ENCODE data around the gene ZNF415. TPM values are rescaled to one million over a fixed set of nuclear protein-coding genes. Genes with fewer than 3 reads are reported as not detected.
A peak's percentile ranks its signal among the peaks of the same experiment; 100 is the strongest.
"Not testable (repeated sequence)": the region's sequence is repeated elsewhere in the genome, so short reads cannot be mapped to it uniquely, and the experiment has no call there.

The ZNF415 gene
- total and polyA plus RNA-seq, 4 experiments from 2014 or later: 1.0 to 1.8 (median 1.4) TPM

GRCh38 chr19:53096579-53096978 is 36.1 kb downstream of the ZNF415 start:
- H3K4me3 ChIP-seq (ENCODE audit: low read length in 2 of 2); POLR2A ChIA-PET (ENCODE audit: partially characterized antibody); H3K27ac Mint-ChIP-seq; H3K4me3 Mint-ChIP-seq; H3K27me3 ChIP-seq (ENCODE audit: insufficient read depth, low read length); CTCF ChIA-PET (ENCODE audit: partially characterized antibody); DNase-seq; H3K9me3 ChIP-seq (ENCODE audit: control insufficient read depth in 1 of 2, low read length in 2 of 2); intact Hi-C loops (cut with micrococcal nuclease); H3K27me3 Mint-ChIP-seq; H3K27ac ChIP-seq (ENCODE audit: low read depth, low read length): not testable (repeated sequence)
- Mint-ChIP-seq H3K4me1 (peaks cover 14 to 46% (median 27%) of the 10 kb centered on the region in 4 donors), H3K9me3 (peaks cover 0 to 22% (median 7%) of the 10 kb centered on the region in 8 donors), H3K36me3 (peaks cover 58 to 60% of the 10 kb centered on the region in 2 donors)
- H3K4me1 ChIP-seq (ENCODE audit: insufficient read depth, low read length): peaks cover 16% of the 10 kb centered on the region
- peaks cover 20% of the 10 kb centered on the region for H3K36me3 ChIP-seq (ENCODE audit: insufficient read depth, low read length)

- no peak overlapping the region for H3K27ac ChIP-seq (ENCODE audit: low read depth, low read length)
- Mint-ChIP-seq H3K4me1 (peaks cover 12 to 38% (median 27%) of the 10 kb centered on the region in 4 donors), H3K27ac (peak overlapping the region in 1 of 7 donors; percentile 82)
Measured at GRCh38 chr19:53094754-53095575, 37.7 kb downstream of the ZNF415 start.

GRCh38 chr19:53092723-53093122 is 40.0 kb downstream of the ZNF415 start:
- H3K27me3 ChIP-seq (ENCODE audit: insufficient read depth, low read length): no peaks in the 10 kb centered on the region
- peaks cover 69 to 76% of the 10 kb centered on the region in 2 donors for H3K36me3 Mint-ChIP-seq
- peaks cover 5 to 20% (median 13%) of the 10 kb centered on the region in 4 donors for H3K4me1 Mint-ChIP-seq
- no peak overlapping the region for H3K4me3 ChIP-seq (ENCODE audit: low read length in 2 of 2)
- POLR2A ChIA-PET (ENCODE audit: partially characterized antibody): no interaction called here
- intact Hi-C loops (cut with micrococcal nuclease): no loop called here
- H3K27ac Mint-ChIP-seq: no peak overlapping the region
- DNase-seq: no peak
- peaks cover 4% of the 10 kb centered on the region for H3K4me1 ChIP-seq (ENCODE audit: insufficient read depth, low read length)
- H3K9me3 ChIP-seq (ENCODE audit: control insufficient read depth in 1 of 2, low read length in 2 of 2): no peaks in the 10 kb centered on the region
- H3K9me3 Mint-ChIP-seq: peaks cover 0 to 14% (median 3%) of the 10 kb centered on the region in 8 donors
- H3K4me3 Mint-ChIP-seq: no peak overlapping the region
- no peaks in the 10 kb centered on the region for H3K27me3 Mint-ChIP-seq
- peaks cover 40% of the 10 kb centered on the region for H3K36me3 ChIP-seq (ENCODE audit: insufficient read depth, low read length)
- CTCF ChIA-PET (ENCODE audit: partially characterized antibody): no interaction called here
- no peak overlapping the region for H3K27ac ChIP-seq (ENCODE audit: low read depth, low read length)

More at GRCh38 chr19:53094754-53095575, 37.7 kb downstream of the ZNF415 start:
- ChIA-PET CTCF (ENCODE audit: partially characterized antibody) (no interaction called here), POLR2A (ENCODE audit: partially characterized antibody) (interaction anchor here (0.5 to 0.6 kb wide), 2 partner anchors 406 to 906 kb away, joined by 3 to 5 read pairs; no protein-coding TSS in a partner anchor)
- no peak for DNase-seq
- Mint-ChIP-seq H3K9me3 (peaks cover 0 to 22% (median 7%) of the 10 kb centered on the region in 8 donors), H3K27me3 (no peaks in the 10 kb centered on the region), H3K36me3 (peaks cover 68 to 73% of the 10 kb centered on the region in 2 donors), H3K4me3 (no peak overlapping the region)
- peaks cover 12% of the 10 kb centered on the region for H3K4me1 ChIP-seq (ENCODE audit: insufficient read depth, low read length)
- H3K9me3 ChIP-seq (ENCODE audit: control insufficient read depth in 1 of 2, low read length in 2 of 2): no peaks in the 10 kb centered on the region
- intact Hi-C loops (cut with micrococcal nuclease): no loop called here
- no peaks in the 10 kb centered on the region for H3K27me3 ChIP-seq (ENCODE audit: insufficient read depth, low read length)
- H3K36me3 ChIP-seq (ENCODE audit: insufficient read depth, low read length): peaks cover 35% of the 10 kb centered on the region
- H3K4me3 ChIP-seq (ENCODE audit: low read length in 2 of 2): no peak overlapping the region

- no peak overlapping the region for H3K4me3 ChIP-seq (ENCODE audit: low read length in 2 of 2)
- H3K36me3 Mint-ChIP-seq: peaks cover 71 to 78% of the 10 kb centered on the region in 2 donors
- ChIA-PET CTCF (ENCODE audit: partially characterized antibody) (no interaction called here), POLR2A (ENCODE audit: partially characterized antibody) (no interaction called here)
- H3K9me3 Mint-ChIP-seq: peaks cover 0 to 15% (median 3%) of the 10 kb centered on the region in 8 donors
- DNase-seq: no peak
- H3K27ac Mint-ChIP-seq: peak overlapping the region in 1 of 7 donors; percentile 47
- peaks cover 4 to 18% (median 11%) of the 10 kb centered on the region in 4 donors for H3K4me1 Mint-ChIP-seq
- peaks cover 41% of the 10 kb centered on the region for H3K36me3 ChIP-seq (ENCODE audit: insufficient read depth, low read length)
- no peaks in the 10 kb centered on the region for H3K9me3 ChIP-seq (ENCODE audit: control insufficient read depth in 1 of 2, low read length in 2 of 2)
- H3K4me3 Mint-ChIP-seq: no peak overlapping the region
- intact Hi-C loops (cut with micrococcal nuclease): no loop called here
- no peaks in the 10 kb centered on the region for H3K4me1 ChIP-seq (ENCODE audit: insufficient read depth, low read length)
- no peaks in the 10 kb centered on the region for H3K27me3 Mint-ChIP-seq
- H3K27ac ChIP-seq (ENCODE audit: low read depth, low read length): no peak overlapping the region
- H3K27me3 ChIP-seq (ENCODE audit: insufficient read depth, low read length): no peaks in the 10 kb centered on the region
Measured at GRCh38 chr19:53091413-53092254, 41.1 kb downstream of the ZNF415 start.

- Mint-ChIP-seq H3K4me1 (peaks cover 4 to 13% (median 10%) of the 10 kb centered on the region in 4 donors), H3K27ac (peak overlapping the region in 1 of 7 donors; percentile 49), H3K27me3 (no peaks in the 10 kb centered on the region), H3K4me3 (no peak overlapping the region), H3K36me3 (peaks cover 84 to 91% of the 10 kb centered on the region in 2 donors), H3K9me3 (peaks cover 0 to 35% (median 11%) of the 10 kb centered on the region in 8 donors)
- Histone ChIP-seq H3K4me3 (ENCODE audit: low read length in 2 of 2) (no peak overlapping the region), H3K4me1 (ENCODE audit: insufficient read depth, low read length) (no peaks in the 10 kb centered on the region), H3K36me3 (ENCODE audit: insufficient read depth, low read length) (peaks cover 64% of the 10 kb centered on the region), H3K9me3 (ENCODE audit: control insufficient read depth in 1 of 2, low read length in 2 of 2) (no peaks in the 10 kb centered on the region), H3K27me3 (ENCODE audit: insufficient read depth, low read length) (no peaks in the 10 kb centered on the region), H3K27ac (ENCODE audit: low read depth, low read length) (no peak overlapping the region)
- no peak for DNase-seq
- POLR2A ChIA-PET (ENCODE audit: partially characterized antibody): no interaction called here
- intact Hi-C loops (cut with micrococcal nuclease): no loop called here
- CTCF ChIA-PET (ENCODE audit: partially characterized antibody): no interaction called here
Measured at GRCh38 chr19:53088091-53088490, 44.6 kb downstream of the ZNF415 start.

GRCh38 chr19:53086949-53087348 is 45.8 kb downstream of the ZNF415 start:
- intact Hi-C loops (cut with micrococcal nuclease): no loop called here
- Histone ChIP-seq H3K27me3 (ENCODE audit: insufficient read depth, low read length) (no peaks in the 10 kb centered on the region), H3K27ac (ENCODE audit: low read depth, low read length) (no peak overlapping the region), H3K4me3 (ENCODE audit: low read length in 2 of 2) (no peak overlapping the region), H3K9me3 (ENCODE audit: control insufficient read depth in 1 of 2, low read length in 2 of 2) (no peaks in the 10 kb centered on the region), H3K36me3 (ENCODE audit: insufficient read depth, low read length) (peaks cover 61% of the 10 kb centered on the region), H3K4me1 (ENCODE audit: insufficient read depth, low read length) (no peaks in the 10 kb centered on the region)
- Mint-ChIP-seq H3K9me3 (peaks cover 0 to 45% (median 21%) of the 10 kb centered on the region in 8 donors), H3K27ac (peak overlapping the region in 1 of 7 donors; percentile 42), H3K36me3 (peaks cover 88 to 96% of the 10 kb centered on the region in 2 donors), H3K4me1 (peaks cover 4 to 13% (median 10%) of the 10 kb centered on the region in 4 donors), H3K27me3 (no peaks in the 10 kb centered on the region), H3K4me3 (no peak overlapping the region)
- POLR2A ChIA-PET (ENCODE audit: partially characterized antibody): interaction anchor here (0.5 to 1.3 kb wide), 2 partner anchors 71 to 1085 kb away, joined by 3 read pairs; no protein-coding TSS in a partner anchor
- CTCF ChIA-PET (ENCODE audit: partially characterized antibody): no interaction called here
- no peak for DNase-seq

GRCh38 chr19:53085496-53085895 is 47.2 kb downstream of the ZNF415 start:
- ChIA-PET POLR2A (ENCODE audit: partially characterized antibody) (no interaction called here), CTCF (ENCODE audit: partially characterized antibody) (no interaction called here)
- H3K4me3 Mint-ChIP-seq: no peak overlapping the region
- peaks cover 4 to 13% (median 12%) of the 10 kb centered on the region in 4 donors for H3K4me1 Mint-ChIP-seq
- DNase-seq: no peak
- Histone ChIP-seq H3K9me3 (ENCODE audit: control insufficient read depth in 1 of 2, low read length in 2 of 2) (peaks cover 0 to 2% of the 10 kb centered on the region in 2 donors), H3K27ac (ENCODE audit: low read depth, low read length) (no peak overlapping the region), H3K4me3 (ENCODE audit: low read length in 2 of 2) (no peak overlapping the region), H3K4me1 (ENCODE audit: insufficient read depth, low read length) (no peaks in the 10 kb centered on the region), H3K36me3 (ENCODE audit: insufficient read depth, low read length) (peaks cover 50% of the 10 kb centered on the region), H3K27me3 (ENCODE audit: insufficient read depth, low read length) (no peaks in the 10 kb centered on the region)
- no peaks in the 10 kb centered on the region for H3K27me3 Mint-ChIP-seq
- intact Hi-C loops (cut with micrococcal nuclease): no loop called here
- peaks cover 0 to 60% (median 36%) of the 10 kb centered on the region in 8 donors for H3K9me3 Mint-ChIP-seq
- H3K27ac Mint-ChIP-seq: no peak overlapping the region
- peaks cover 94 to 97% of the 10 kb centered on the region in 2 donors for H3K36me3 Mint-ChIP-seq

Data from CD4-positive, alpha-beta memory T cell (primary cell).